ENCODE results near the gene CEP170B.
"Not testable (repeated sequence)": the region's sequence is repeated elsewhere in the genome, so short reads cannot be mapped to it uniquely, and the experiment has no call there.

The CEP170B gene

DNA sequence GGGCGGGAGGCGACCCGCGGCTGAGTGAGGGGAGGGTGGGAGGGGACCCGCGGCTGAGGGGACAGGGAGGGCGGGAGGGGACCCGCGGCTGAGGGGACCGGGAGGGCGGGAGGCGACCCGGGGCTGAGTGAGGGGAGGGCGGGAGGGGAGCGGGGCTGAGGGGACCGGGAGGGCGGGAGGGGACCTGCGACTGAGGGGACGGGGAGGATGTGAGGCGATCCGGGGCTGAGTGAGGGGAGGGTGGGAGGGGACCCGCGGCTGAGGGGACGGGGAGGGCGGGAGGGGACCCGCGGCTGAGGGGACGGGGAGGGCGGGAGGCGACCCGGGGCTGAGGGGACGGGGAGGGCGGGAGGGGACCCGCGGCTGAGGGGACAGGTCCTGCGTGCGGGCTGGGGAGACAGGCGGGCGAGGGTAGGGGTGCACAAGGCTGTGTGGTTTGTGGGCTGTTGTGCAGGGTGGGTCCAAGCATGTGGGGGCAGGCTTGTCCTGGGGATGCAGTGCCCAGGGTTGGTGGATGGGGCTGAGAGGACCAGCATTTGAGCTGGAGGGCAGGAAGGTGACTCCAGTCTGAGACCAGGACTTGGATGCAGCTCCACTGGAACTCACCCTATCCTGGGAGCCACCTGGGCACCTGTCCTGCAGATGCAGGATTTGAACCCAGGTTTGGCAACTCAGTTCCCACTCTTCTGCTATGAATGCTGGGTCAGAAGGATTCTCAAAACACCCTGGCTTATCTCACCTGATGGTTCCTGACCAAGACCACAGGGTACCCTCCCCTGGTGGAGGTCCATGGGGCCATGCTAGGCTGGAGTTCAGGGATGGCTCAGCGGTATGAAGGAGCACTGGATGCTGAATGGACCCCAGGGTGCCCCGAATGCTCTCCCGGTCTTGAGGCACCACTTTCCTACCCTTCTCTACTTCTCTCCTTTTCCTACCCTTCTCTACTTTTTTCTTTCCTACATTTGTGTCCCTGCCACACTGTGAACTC lies 69.0 kb downstream of the CEP170B start:
- DNase-seq: no peak

DNA sequence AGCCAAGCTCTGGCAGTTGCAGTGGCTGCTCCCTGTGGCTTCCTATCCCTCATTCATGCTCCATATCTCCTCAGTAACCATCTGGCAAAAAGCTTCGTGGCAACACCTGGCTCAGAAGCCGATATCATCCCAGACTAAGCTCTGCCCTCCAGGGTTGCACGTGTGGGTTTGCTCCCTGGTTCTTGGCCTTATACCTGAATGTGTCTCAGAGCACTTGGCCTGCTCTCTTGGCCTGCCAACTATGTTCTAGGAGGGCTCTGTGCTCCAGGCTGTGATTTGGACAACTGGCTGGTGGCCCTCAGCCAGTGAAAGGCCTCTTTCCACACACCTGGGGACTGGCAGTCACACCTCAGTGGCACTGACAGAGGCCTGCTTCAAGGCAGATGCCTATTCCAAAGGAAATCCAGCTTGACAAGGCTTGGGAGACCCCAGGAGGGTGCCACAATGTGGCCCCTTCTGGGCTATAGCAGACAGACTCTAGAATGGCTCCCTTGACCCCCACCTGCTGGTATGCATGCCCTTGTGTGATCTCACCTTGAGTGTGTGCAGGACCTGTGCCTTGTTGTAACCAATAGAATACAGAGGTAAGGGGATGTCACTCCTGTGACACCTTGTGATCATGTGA lies 70.1 kb downstream of the CEP170B start:
- no peak for DNase-seq

DNA sequence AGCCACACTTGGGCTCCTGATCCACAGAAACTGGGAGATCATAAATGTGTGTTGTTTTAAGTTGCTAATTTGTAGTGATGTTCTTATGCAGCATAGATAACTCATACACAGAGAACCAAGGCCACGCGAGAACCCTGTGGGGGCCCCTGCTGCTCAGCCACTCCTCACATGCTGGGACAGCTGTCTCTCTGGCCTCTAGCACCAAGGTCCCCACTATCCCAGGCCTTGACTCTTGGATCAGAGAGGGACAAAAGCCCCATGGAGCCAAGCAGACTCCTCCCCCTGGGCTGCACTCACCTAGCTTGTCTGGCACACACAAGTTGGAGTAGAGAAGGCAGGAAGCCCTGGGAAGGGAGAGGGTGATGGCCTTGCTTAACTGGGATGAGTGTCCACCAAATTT lies 70.9 kb downstream of the CEP170B start:
- DNase-seq: no peak

DNA sequence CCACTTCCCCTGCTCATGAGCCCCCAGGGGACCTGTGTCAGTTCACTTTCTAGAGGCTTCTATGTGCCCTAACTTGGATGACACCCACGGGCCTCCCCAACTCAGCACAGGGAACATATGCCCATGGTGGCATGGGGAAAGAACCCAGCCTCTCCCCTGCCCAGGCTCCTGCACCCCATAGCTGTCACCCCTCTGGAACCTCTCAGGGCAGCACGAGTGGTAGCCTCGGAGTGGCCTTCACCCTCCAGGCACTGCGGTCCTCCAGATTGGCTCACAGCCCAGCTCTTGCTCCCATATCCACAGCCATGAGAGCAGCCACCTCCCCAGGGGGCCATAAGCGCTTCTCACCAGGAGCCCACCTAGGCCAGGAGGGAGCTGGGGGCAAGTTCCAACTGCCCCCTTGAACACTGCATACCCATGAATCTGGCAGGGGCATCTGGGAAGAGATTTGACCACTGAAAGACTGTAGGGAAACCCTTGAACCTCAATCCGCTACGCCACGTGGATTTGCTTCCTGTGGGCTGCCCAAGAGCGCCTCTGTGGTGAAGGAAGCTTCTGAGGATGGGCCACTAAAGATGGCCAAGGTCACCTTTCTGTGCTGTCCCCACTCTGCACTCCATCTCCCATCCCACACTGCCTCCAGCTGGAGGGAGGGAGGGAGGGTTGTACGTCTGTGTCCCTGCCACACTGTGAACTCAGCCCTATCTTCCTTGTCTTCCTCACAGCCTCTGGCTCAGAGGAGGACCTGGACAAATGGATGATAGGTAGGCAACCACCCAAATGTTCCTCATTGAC lies 71.5 kb downstream of the CEP170B start:
- DNase-seq: no peak

DNA sequence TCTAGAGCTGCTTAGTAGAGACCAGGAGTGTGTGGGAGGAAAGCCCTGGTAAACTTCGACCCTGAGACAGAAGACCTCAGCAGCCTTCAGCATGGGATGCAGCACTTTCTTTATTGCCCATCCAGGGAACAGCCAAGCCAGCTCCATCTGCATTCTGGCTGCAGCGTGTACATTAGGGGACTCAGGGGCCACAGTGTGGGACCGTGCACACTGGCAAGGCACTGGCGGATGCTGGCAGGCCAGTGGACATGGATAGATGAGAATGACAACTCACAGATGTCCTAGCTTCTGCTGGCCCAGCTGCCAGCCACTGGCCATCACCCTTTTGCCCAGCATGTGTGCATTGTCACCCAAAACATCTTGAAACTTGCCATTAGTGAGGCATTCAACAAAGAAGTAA lies 72.1 kb downstream of the CEP170B start:
- DNase-seq: no peak

DNA sequence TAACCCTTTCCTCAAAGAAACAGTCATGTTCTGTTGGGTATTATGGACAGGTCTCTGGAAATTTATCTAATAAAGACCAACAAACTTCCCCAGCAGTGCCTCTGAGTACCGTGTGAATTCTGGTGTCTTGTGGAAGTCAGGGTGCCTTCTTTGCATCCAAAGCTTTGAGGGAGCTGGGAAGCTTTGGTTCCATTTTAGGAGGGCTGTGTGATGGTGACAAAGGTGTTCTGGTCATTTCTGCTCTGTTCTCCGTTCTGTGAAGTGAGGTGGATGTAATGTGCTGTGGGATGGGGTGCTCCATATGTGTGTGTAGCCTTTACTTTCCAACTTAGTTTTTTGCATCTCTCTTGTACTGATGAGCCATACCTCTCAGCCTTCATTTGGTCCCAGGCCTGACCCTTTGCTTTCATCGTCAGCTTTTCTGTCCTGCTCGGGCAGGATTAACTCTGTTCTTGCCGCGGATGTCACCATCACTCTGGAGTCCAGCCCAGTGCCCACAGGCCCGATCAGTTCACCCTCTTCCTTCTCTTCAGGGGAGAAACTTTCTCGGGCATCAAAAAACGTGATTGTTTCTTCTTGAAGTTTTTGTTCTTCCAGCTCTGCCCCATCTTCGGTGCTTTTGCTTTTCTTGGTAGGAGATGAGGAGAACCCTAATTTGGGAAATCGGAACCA lies 72.8 kb downstream of the CEP170B start:
- DNase-seq: no peak

DNA sequence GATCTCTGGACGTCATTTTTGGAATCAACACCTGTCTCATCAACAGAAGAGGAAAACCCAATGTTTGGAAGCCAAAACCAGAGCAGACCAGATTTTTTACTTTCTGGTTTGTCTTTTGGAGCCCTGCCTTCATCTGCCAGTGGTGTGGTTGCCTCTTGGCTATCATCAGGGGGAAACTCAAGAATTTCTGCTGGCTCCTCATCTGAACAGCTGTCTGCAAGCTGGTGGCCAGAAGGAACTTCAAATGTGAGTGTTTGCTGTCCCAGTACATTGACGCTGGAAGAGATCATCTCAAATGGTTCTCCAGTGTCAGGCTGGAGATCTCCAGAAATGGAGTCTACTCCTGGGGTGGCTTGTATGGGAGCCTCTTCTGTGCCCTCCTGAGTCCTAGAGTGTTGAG lies 73.4 kb downstream of the CEP170B start:
- no peak for DNase-seq

DNA sequence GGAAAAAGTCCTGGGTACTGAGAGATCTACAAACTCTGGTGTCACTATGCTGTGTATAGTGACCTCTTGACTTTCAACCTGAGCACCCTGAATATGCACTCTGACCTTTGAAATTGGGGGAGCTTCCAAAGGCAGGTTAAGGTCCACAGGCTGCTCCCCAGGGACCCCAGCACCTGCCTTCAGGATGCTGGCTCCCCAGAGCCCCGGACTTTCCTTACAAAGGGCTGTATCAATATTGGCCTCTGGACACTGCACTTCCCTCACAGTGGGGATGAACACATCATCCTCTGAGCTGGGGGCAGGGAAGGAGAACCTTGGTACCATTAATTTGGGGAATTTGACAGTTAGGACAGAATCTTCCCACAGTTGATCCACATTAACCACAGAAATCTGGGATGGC lies 73.9 kb downstream of the CEP170B start:
- no peak for DNase-seq

DNA sequence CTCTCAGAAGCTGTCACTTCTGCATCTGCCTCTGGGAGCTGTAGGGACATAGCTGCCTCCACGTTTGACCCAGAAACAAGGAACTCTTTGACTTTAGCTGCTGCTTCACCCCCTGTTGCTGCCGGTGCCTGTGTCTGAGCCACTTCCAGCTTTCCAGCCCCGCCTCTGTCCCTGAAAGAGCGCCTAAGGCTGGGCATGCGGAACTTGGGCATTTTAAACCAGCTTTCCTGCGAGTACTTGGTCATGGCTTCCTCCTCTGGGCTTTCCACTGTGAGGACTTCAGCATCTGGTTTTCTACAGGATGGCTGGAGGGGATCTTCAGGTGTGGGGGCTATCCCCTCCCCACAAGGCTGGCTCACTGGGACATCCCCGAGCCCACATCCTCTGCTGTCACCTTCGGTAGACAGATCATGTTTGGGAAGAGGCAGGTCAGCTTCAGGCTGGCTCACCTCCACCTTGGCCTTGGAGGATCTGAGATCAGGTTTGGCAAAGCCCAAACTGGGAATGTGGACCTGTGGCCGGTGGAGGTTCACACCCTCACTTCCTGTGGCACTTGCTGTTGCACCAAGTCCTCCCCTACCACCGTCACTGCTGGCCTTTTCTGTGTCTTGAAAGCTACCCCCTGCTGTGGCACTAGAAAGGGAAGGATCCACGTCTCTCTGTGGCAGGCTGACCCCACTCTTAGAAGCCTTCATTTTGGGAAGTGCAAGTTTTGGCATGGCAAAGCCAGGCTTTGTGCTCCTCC lies 74.8 kb downstream of the CEP170B start:
- no peak for DNase-seq

DNA sequence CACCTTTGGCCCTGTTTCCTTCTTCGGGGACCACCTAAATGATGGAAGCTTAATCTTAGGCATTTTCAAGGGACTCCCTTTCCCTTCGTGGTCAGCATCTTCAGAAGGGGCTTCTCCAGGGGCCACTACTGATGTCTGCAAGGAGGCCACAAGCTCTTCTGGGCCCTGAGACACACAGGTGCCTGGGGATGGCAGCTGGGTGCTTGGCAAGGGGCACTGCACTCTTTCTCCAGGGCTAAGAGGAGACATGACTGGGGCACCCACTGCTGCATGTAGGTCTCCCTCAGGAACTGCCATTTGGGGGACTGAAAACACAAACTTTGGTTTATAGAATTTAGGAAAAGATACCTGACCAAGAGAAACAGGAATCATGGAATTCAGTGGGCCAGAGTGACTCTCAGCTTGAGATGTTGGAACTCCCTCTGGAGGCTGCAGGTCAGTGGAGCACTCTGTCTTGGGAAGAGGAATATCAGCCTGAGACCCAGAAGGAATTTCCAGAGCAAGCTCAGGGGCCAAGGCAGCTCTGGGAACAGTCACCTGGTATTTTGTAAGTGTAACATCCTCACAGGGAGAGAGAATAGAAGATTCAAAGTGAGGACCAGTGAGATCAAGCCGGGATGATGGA lies 75.6 kb downstream of the CEP170B start:
- no peak for DNase-seq

DNA sequence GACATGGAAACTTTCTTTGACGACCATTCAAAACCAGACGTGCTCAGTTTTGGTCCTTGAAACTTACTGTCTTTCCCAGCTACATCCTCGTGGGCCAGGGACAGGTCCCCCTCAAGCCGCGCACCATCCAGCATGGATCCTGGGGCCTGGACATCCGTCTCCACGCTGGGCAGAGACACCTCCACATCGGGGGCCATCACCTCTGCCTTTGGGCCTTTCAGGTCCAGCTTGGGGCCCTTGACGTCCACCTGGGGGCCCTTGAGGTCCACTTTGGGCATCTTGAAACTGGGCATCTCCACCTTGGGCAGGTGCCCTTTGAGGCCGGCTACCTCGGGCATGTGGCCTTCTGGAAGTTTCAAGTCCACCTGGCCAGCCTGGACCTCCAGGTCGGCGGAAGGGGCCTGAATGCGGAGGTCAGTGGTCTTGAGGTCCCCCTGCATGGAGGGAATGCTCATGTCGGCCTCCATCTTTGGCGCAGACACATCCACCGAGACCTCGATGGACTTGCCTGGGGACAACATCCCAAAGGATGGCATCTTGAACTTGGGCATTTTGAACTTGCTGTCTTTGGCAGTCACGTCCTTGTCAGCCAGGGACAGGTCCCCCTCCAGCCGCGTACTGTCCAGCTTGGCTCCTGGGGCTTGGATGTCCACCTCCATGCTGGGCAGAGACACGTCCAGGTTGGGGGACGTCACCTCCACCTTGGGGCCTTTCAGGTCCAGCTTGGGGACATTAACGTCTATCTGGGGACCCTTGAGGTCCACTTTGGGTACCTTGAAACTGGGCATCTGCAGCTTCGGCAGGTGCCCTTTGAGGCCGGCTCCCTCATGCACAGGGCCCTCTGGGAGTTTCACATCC lies 76.7 kb downstream of the CEP170B start:
- no peak for DNase-seq

DNA sequence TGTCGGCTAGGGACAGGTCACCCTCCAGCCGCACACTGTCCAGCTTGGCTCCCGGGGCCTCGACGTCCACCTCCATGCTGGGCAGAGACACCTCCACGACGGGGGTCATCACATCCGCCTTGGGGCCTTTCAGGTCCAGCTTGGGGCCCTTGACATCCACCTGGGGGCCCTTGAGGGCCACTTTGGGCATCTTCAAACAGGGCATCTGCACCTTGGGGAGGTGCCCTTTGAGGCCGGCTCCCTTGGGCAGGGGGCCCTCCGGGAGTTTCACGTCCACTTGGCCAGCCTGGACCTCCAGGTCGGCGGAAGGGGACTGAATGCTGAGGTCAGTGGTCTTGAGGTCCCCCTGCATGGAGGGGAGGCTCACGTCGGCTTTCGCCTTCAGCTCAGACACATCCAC lies 77.5 kb downstream of the CEP170B start:
- DNase-seq: no peak

DNA sequence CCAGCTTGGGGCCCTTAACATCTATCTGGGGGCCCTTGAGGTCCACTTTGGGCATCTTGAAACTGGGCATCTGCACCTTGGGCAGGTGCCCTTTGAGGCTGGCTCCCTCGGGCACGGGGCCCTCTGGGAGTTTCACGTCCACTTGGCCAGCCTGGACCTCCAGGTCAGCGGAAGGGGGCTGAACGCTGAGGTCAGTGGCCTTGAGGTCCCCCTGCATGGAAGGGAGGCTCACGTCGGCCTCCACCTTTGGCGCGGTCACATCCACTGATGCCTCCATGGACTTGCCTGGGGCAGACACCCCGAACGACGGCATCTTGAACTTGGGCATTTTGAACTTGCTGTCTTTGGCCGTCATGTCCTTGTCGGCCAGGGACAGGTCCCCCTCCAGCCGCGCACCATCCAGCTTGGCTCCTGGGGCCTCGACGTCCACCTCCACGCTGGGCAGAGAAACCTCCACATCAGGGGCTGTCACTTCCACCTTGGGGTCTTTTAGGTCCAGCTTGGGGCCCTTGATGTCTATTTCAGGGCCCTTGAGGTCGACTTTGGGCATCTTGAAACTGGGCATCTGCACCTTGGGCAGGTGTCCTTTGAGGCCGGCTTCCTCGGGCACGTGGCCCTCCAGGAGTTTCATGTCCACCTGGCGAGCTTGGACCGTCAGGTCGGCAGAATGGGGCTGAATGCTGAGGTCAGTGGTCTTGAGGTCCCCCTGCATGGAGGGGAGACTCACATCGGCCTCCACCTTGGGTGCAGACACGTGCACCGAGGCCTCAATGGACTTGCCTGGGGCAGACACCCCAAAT lies 78.3 kb downstream of the CEP170B start:
- DNase-seq: not testable (repeated sequence)

DNA sequence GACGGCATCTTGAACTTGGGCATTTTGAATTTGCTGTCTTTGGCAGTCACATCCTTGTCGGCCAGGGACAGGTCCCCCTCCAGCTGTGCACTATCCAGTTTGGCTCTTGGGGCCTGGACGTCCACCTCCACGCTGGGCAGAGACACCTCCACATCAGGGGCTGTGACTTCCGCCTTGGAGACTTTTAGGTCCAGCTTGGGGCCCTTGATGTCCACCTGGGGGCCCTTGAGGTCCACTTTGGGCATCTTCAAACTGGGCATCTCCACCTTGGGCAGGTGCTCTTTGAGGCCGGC lies 78.9 kb downstream of the CEP170B start:
- not testable (repeated sequence) for DNase-seq

DNA sequence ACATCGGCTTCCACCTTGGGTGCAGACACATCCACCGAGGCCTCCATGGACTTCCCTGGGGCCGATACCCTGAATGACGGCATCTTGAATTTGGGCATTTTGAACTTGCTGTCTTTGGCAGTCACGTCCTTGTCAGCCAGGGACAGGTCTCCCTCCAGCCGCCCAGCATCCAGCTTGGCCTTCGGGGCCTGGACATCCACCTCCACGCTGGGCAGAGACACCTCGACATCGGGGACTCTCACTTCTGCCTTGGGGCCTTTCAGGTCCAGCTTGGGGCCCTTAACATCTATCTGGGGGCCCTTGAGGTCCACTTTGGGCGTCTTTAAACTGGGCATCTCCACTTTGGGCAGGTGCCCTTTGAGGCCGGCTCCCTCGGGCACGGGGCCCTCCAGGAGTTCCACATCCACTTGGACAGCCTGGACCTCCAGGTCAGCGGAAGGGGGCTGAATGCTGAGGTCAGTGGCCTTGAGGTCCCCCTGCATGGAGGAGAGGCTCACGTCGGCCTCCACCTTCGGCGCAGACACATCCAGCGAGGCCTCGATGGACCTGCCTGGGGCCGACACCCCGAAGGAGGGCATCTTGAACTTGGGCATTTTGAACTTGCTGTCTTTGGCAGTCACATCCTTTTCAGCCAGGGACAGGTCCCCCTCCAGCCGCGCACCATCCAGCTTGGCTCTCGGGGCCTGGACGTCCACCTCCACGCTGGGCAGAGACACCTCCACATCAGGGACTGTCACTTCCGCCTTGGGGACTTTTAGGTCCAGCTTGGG lies 79.6 kb downstream of the CEP170B start:
- not testable (repeated sequence) for DNase-seq

DNA sequence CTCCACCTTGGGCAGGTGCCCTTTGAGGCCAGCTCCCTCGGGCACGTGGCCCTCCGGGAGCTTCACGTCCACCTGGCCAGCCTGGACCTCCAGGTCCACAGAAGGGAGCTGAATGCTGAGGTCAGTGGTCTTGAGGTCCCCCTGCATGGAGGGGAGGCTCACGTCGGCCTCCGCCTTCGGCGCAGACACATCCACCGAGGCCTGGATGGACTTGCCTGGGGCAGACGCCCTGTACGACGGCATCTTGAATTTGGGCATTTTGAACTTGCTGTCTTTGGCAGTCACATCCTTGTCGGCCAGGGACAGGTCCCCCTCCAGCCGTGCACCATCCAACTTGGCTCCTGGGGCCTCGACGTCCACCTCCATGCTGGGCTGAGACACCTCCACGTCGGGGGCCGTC lies 80.2 kb downstream of the CEP170B start:
- DNase-seq: not testable (repeated sequence)

Data from NCI-H1417 treated with DMSO at 0.1 percent for 48 hours (cell line).